Measurements from ENCODE around the gene EXOC6B. TPM values are rescaled to one million over a fixed set of nuclear protein-coding genes. Genes with fewer than 3 reads are reported as not detected.

EXOC6B gene
- polyA plus RNA-seq, 1 donor = 9.6 TPM

Other genes with a start within 250 kb of the EXOC6B start
- 5.5 TPM for gene SPR, start 61.4 kb upstream of the EXOC6B start, polyA plus RNA-seq (ENCODE audit: insufficient read length)
- gene EMX1, start 91.5 kb upstream of the EXOC6B start, polyA plus RNA-seq (ENCODE audit: insufficient read length) = 0.08 TPM
- gene SFXN5, start 245.7 kb upstream of the EXOC6B start, polyA plus RNA-seq (ENCODE audit: insufficient read length) = 6.8 TPM

All from forelimb muscle (tissue), 1 donor.